ENCODE data around the gene RNF217.
"Not testable (repeated sequence)": the region's sequence is repeated elsewhere in the genome, so short reads cannot be mapped to it uniquely, and the experiment has no call there.

The RNF217 gene

DNA sequence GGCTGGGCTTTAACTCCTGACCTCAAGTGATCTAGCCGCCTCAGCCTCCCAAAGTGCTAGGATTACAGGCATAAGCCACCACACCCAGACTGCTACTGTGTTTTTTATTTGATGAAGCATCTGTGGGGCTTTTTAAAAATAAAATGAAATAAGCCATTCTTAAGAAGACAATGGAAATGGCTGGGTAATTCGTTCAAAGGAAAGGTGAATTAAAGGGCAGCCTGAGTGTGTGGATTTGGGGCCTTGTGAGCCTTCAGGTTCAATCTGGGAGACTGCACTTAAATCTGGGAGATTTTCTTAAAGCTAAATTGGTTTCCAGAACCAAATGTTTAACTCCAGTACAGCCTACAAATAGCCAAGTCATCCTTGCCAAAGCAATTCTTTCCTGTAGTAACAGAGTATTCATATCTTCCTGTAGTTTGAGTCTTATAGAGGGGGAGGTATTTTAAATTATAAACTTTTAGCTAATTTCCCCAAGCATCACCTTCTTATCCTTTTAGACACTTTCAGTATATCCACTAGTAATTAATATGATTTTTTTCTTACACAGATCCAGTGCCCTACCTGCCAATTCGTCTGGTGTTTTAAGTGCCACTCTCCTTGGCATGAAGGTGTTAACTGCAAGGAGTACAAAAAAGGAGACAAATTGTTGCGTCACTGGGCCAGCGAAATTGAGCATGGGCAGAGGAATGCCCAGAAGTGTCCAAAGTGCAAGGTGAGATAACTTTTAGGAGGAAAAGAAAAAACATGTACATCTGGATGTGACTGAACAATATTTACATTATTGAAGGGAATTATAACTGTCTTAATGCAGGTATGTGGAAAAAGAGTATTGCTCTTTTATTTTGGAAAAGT lies 95.4 kb downstream of the RNF217 start:
- DNase-seq (ENCODE audit: low spot score) = no peak

DNA sequence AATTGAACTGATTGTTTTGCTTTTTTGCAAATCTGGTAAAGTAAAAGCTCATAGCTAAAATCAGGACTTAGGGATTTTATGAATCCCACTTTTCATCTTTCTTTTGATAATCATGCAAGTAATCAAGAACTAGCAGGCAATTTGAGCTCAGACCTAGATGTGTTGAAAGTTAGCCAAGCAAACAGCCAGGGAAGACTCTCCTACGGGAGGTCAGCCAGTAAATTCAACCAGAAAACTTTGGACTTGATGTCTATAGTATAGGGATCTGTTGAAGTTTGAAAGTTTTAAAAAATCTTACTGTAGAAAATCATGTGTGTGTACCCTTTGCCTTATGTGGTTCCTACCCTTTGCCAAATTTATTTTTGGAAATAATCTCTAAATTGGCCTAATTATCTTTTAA lies 96.3 kb downstream of the RNF217 start:
- no peak for DNase-seq (ENCODE audit: low spot score)

DNA sequence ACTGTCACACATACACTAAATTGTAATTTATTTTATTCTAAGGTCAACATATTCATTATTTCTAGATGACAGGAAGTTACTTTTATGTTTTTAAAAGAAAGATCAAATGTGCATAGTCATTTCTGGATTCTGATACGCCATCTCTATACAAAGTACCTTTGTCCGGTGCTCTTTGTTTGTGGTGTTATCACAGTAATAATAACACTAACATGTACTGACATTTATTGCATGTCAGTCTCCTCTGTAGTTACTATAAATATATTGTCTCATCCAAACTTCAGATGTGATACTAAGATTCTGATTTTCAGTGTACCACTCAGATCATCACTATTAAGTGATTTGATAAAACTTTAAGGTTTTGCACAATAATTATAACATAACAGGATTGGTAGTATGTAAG lies 101.1 kb downstream of the RNF217 start:
- no peak for DNase-seq (ENCODE audit: low spot score)

- DNase-seq (ENCODE audit: low spot score) = no peak
Measured at GRCh38 chr6:125066140-125066539, 103.9 kb downstream of the RNF217 start.

GRCh38 chr6:125066964-125067363 lies 104.7 kb downstream of the RNF217 start:
- DNase-seq (ENCODE audit: low spot score) = peak; percentile 48

DNA sequence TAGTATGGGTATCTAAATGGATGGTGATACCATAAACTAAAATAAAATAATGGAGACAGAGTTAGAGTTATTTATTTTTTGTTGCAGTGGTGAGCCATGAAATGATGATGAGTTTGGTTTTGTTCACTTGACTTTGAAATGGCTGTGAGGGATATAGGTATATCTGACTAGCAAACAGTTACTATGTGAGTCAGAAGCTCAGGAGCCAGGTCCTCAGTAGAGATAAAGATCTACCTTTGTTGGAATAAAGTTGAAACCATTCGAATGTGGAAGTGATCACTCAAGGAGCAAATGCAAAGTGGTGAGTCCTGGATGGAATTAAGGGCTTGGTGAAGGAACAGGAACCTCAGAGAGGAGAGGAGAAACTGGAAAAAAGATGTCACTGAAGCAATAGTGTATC lies 105.3 kb downstream of the RNF217 start:
- DNase-seq (ENCODE audit: low spot score) = peak; percentile 32

GRCh38 chr6:125073071-125073470 lies 110.8 kb downstream of the RNF217 start:
- no peak for DNase-seq (ENCODE audit: low spot score)

GRCh38 chr6:125074120-125074519 lies 111.9 kb downstream of the RNF217 start:
- no peak for DNase-seq (ENCODE audit: low spot score)

- DNase-seq (ENCODE audit: low spot score) = not testable (repeated sequence)
Measured at GRCh38 chr6:125075073-125075472, 112.8 kb downstream of the RNF217 start.

GRCh38 chr6:125075741-125076481 lies 113.7 kb downstream of the RNF217 start:
- DNase-seq (ENCODE audit: low spot score) = no peak

DNA sequence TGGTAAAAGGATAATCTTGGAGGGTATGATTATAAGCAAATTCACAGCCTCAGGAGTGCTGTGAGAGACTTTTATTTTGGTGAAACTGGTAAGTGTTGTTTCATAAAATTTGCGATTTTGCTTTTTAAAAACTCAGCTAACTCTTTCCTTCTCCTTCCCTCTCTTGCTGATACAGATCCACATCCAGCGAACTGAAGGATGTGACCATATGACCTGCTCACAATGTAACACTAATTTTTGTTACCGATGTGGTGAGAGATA lies 114.2 kb downstream of the RNF217 start:
- DNase-seq (ENCODE audit: low spot score) = no peak

GRCh38 chr6:125077453-125077852 lies 115.2 kb downstream of the RNF217 start:
- no peak for DNase-seq (ENCODE audit: low spot score)

- DNase-seq (ENCODE audit: low spot score) = no peak
Measured at GRCh38 chr6:125078602-125079321, 116.5 kb downstream of the RNF217 start.

GRCh38 chr6:125082908-125083683 lies 120.9 kb downstream of the RNF217 start:
- no peak for DNase-seq (ENCODE audit: low spot score)

GRCh38 chr6:125083684-125083990 lies 121.4 kb downstream of the RNF217 start:
- no peak for DNase-seq (ENCODE audit: low spot score)

DNA sequence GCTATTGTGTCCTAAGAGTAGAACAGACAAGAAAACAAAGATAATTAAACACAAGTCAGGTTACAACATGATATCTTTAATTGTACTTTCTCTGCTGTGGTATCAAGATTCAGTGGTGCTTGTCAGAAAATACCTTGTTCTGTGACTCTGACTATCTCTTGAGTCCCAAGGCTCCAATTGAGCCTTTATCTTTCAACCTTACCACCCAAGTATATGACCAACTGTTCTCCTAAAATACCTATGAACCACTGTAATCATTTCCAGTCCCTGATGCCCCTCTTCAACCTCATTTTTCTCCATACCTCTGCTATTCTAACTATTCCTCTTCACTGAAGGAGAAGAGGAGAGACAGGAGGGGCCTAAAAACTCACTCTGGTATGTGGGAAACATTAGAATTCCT lies 124.5 kb downstream of the RNF217 start:
- no peak for DNase-seq (ENCODE audit: low spot score)

GRCh38 chr6:125088963-125089362 lies 126.7 kb downstream of the RNF217 start:
- no peak for DNase-seq (ENCODE audit: low spot score)

DNA sequence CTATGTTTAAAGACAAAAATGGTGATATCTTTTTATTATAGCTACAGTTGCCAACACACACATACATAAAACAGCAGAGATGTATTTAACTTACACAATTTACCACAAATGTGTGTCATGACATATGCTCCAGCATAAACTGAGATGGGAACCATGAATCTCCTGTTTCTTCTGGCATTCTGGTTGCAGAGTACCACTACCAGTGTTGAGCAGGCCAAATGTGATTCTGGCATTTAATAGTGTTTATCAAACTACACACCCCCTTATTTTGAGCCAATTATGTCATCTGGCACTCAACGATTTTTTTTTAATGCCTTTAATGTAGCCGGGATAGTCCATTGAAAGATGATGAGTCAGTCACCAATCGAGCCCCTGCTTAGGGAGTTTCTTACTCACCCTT lies 132.3 kb downstream of the RNF217 start:
- DNase-seq (ENCODE audit: low spot score) = no peak

DNA sequence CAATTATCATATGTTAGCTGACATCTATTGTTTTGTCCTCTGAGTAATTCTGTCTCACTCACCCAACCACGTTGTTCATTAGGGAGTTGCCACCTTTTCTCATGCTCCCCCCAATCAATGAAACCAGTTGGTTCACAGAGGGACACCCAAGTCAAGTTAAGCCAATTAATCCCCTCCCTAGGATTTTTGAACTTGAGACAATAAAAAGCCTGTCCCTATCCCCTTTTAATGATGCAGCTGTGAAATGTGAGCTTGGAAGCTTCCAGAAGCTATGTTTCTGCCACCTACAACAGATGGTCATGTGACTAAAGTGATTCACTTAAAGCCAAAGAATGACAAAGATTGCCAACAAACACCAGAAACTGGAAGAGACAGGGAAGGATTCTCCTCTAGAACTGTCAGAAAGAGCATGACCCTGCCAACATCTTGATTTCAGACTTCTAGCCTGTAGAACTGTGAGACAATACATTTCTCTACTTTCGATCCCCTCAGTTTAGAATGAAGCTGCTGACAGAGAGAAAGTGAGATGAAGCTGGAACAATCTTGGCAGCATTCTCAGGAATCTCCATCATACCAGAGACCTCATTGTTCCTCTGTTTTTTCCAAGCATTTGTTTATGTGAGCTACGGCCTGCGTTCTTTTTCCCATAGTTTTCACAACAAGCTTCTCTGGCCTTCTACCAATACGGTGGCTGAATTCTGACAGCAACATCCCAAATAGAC lies 133.5 kb downstream of the RNF217 start:
- DNase-seq (ENCODE audit: low spot score) = peak; percentile 50

GRCh38 chr6:125097186-125097585 lies 134.9 kb downstream of the RNF217 start:
- no peak for DNase-seq (ENCODE audit: low spot score)

- no peak for DNase-seq (ENCODE audit: low spot score)
Measured at GRCh38 chr6:125098253-125098652, 136.0 kb downstream of the RNF217 start.

Data from kidney tubule cell (primary cell).